ENCODE measurements around the gene GIT1. TPM values are rescaled to one million over a fixed set of nuclear protein-coding genes. Genes with fewer than 3 reads are reported as not detected.

GIT1 gene
- total and polyA plus RNA-seq, 8 donors = 15.1 to 27.6 (median 18.3) TPM

GRCh38 chr17:29588017-29588561 is 1.4 kb downstream of the GIT1 start:
- WGBS, 2 donors = 34 to 44% methylated on average over 8 of the region's 8 CpGs
- Histone ChIP-seq H3K27me3 (no peaks in the 10 kb centered on the region), H3K9me3 (no peaks in the 10 kb centered on the region), H3K4me1 (peaks cover 15 to 29% (median 20%) of the 10 kb centered on the region in 3 donors), H3K36me3 (no peaks in the 10 kb centered on the region), H3K27ac (peak overlapping the region in 1 of 4 donors; percentile 47), H3K4me3 (peak overlapping the region in 3 of 4 donors; percentile 77 to 83 (median 80))
- intact Hi-C loops (cut with DNase I) = no loop called here
- DNase-seq = peak in 2 of 6 donors; percentile 19 to 43
- TF ChIP-seq, protein P1, sequence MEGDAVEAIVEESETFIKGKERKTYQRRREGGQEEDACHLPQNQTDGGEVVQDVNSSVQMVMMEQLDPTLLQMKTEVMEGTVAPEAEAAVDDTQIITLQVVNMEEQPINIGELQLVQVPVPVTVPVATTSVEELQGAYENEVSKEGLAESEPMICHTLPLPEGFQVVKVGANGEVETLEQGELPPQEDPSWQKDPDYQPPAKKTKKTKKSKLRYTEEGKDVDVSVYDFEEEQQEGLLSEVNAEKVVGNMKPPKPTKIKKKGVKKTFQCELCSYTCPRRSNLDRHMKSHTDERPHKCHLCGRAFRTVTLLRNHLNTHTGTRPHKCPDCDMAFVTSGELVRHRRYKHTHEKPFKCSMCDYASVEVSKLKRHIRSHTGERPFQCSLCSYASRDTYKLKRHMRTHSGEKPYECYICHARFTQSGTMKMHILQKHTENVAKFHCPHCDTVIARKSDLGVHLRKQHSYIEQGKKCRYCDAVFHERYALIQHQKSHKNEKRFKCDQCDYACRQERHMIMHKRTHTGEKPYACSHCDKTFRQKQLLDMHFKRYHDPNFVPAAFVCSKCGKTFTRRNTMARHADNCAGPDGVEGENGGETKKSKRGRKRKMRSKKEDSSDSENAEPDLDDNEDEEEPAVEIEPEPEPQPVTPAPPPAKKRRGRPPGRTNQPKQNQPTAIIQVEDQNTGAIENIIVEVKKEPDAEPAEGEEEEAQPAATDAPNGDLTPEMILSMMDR (IDR thresholded peaks at IDR 0.05) = no peak
- ATAC-seq = no peak
- FAIRE-seq = no peak

DNA sequence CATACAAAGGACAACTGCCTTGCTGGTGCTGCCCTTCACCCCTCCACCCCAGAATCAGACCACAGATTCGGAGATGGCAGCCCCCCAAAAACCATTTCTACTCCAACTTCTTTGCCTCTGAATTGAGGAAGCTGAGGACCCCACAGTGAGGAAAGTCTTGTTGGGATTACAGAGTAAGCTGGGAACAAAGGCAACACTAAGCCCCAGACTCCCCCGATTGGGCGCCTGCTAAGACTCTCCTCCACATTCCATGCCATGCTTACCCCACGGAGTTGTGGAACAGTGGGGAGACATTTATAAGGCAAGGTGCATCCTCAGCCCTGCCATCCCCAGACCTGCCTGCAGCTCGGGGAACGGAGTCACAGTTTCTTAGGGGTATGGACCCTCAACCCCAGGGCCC is 1.9 kb downstream of the GIT1 start:
- Histone ChIP-seq H3K4me3 (no peak overlapping the region), H3K27me3 (no peaks in the 10 kb centered on the region), H3K9me3 (no peaks in the 10 kb centered on the region), H3K27ac (no peak overlapping the region), H3K36me3 (no peaks in the 10 kb centered on the region), H3K4me1 (peaks cover 15 to 27% (median 18%) of the 10 kb centered on the region in 3 donors)
- intact Hi-C loops (cut with DNase I) = no loop called here
- WGBS, 2 donors = 88 to 90% methylated on average over 6 of the region's 6 CpGs
- TF ChIP-seq, protein P1 (IDR thresholded peaks at IDR 0.05) = no peak
- DNase-seq (peak in 2 of 6 donors; percentile 2 to 13), FAIRE-seq (no peak), ATAC-seq (no peak)

GRCh38 chr17:29586676-29587469 is 2.6 kb downstream of the GIT1 start:
- no peak for FAIRE-seq
- Histone ChIP-seq H3K27me3 (no peaks in the 10 kb centered on the region), H3K4me1 (peaks cover 8 to 20% (median 11%) of the 10 kb centered on the region in 3 donors), H3K27ac (no peak overlapping the region), H3K9me3 (no peaks in the 10 kb centered on the region), H3K36me3 (no peaks in the 10 kb centered on the region), H3K4me3 (no peak overlapping the region)
- intact Hi-C loops (cut with DNase I) = no loop called here
- no peak for ATAC-seq
- DNase-seq = peak in 2 of 6 donors; percentile 1 to 38
- WGBS, 2 donors = 73 to 76% methylated on average over 9 of the region's 9 CpGs
- TF ChIP-seq, protein P1 (IDR thresholded peaks at IDR 0.05) = no peak

GRCh38 chr17:29585080-29585751 is 4.2 kb downstream of the GIT1 start:
- H3K4me3 ChIP-seq = no peak overlapping the region
- TF ChIP-seq, protein P1 (IDR thresholded peaks at IDR 0.05) = no peak
- DNase-seq (peak in 3 of 6 donors; percentile 2 to 38 (median 6)), FAIRE-seq (no peak), ATAC-seq (no peak)
- peaks cover under 1 to 3% (median 2%) of the 10 kb centered on the region in 3 donors for H3K4me1 ChIP-seq
- no peaks in the 10 kb centered on the region for H3K36me3 ChIP-seq
- WGBS, 2 donors = 86 to 95% methylated on average over 8 of the region's 8 CpGs
- intact Hi-C loops (cut with DNase I) = no loop called here
- H3K27me3 ChIP-seq = no peaks in the 10 kb centered on the region
- H3K27ac ChIP-seq = peak overlapping the region in 1 of 4 donors; percentile 28
- no peaks in the 10 kb centered on the region for H3K9me3 ChIP-seq
